Ishikawa (cell line): ENCODE measurements around the gene LMBRD2.

Experiments used
- EGR1 ChIP-seq: IDR thresholded peaks from 2 replicates; pipeline ENCODE4 v1.6.1; 2012
- EP300 ChIP-seq: IDR thresholded peaks from 2 replicates; pipeline ENCODE4 v1.6.1; 2012; ENCODE audit warnings: borderline replicate concordance
- MAX ChIP-seq: IDR thresholded peaks from 2 replicates; pipeline ENCODE4 v1.6.1; 2012
- NFIC ChIP-seq: IDR thresholded peaks from 2 replicates; pipeline ENCODE4 v1.6.1; 2012
- REST ChIP-seq: IDR thresholded peaks from 2 replicates; pipeline ENCODE4 v1.6.1; 2012; ENCODE audit warnings: low read depth, mild to moderate bottlenecking
- TAF1 ChIP-seq: IDR thresholded peaks from 2 replicates; pipeline ENCODE4 v1.6.1; 2012; ENCODE audit warnings: low read depth, mild to moderate bottlenecking
- TCF12 ChIP-seq: IDR thresholded peaks from 2 replicates; pipeline ENCODE4 v1.6.1; 2012; ENCODE audit warnings: low read depth

GRCh38 chr5:36108758-36109460, 42.8 kb downstream of the LMBRD2 start:
- TF ChIP-seq EP300: no peak
- TF ChIP-seq MAX: no peak
- no peak for TF ChIP-seq TAF1
- TF ChIP-seq TCF12: no peak
- no peak for TF ChIP-seq REST
- no peak for TF ChIP-seq NFIC
- TF ChIP-seq EGR1: no peak
